WTC11 (cell line): ENCODE data around the gene ZMIZ1. TPM values are rescaled to one million over a fixed set of nuclear protein-coding genes. Genes with fewer than 3 reads are reported as not detected.
A peak's percentile ranks its signal among the peaks of the same experiment; 100 is the strongest.

Experiments used
- ATAC-seq: fragments of 200-7000 bp; cut with Tn5 transposase; 2 replicates; pipeline ENCODE4 v1.10.0; 2021; ENCODE audit warnings: mild to moderate bottlenecking, moderate library complexity
- CTCF ChIA-PET: fragments of 300-600 bp; sonication (Branson Sonifier 250); formaldehyde crosslinking; loops from one replicate; lab custom pipeline; 2021; ENCODE audit warnings: antibody characterized with exemption; lab: Charles Lee
- POLR2A ChIA-PET: fragments of 350-600 bp; sonication (Branson Sonifier 250); formaldehyde crosslinking; loops from one replicate; lab custom pipeline; 2021; ENCODE audit warnings: antibody characterized with exemption; lab: Charles Lee
- DNase-seq: peaks from one replicate; pipeline ENCODE4 v3.0.0; 2021; ENCODE audit warnings: low spot score
- H3K27ac Mint-ChIP-seq: 2 replicates; pipeline ENCODE4 v1.8.0; 2021; ENCODE audit warnings: mixed read lengths
- H3K27me3 Mint-ChIP-seq: 2 replicates; pipeline ENCODE4 v1.8.0; 2021; ENCODE audit warnings: low read depth, mild to moderate bottlenecking, moderate library complexity, mixed read lengths
- H3K36me3 Mint-ChIP-seq: 2 replicates; pipeline ENCODE4 v1.8.0; 2021; ENCODE audit warnings: mixed read lengths
- H3K4me1 Mint-ChIP-seq: 2 replicates; pipeline ENCODE4 v1.8.0; 2022; ENCODE audit warnings: mixed read lengths
- H3K4me3 Mint-ChIP-seq: 2 replicates; pipeline ENCODE4 v1.8.0; 2021; ENCODE audit warnings: mild to moderate bottlenecking, moderate library complexity, mixed read lengths
- H3K9me3 Mint-ChIP-seq: 2 replicates; pipeline ENCODE4 v1.8.0; 2021; ENCODE audit warnings: mixed read lengths
- CBFB ChIP-seq: sonication (generic); formaldehyde crosslinking; IDR thresholded peaks from 2 replicates; pipeline ENCODE4 v1.8.1; 2022; ENCODE audit warnings: mild to moderate bottlenecking, low read depth, missing genetic modification reagents
- ESRRA ChIP-seq: sonication (generic); formaldehyde crosslinking; IDR thresholded peaks from 2 replicates; pipeline ENCODE4 v1.8.1; 2022; ENCODE audit warnings: mild to moderate bottlenecking, missing genetic modification reagents, borderline replicate concordance
- FOXP1 ChIP-seq: sonication (generic); formaldehyde crosslinking; IDR thresholded peaks from 2 replicates; pipeline ENCODE4 v1.8.0; 2022; ENCODE audit warnings: missing genetic modification reagents, mild to moderate bottlenecking, moderate library complexity, borderline replicate concordance
- JAZF1 ChIP-seq: fragments of 250-450 bp; sonication (Bioruptor Pico); IDR thresholded peaks from 2 replicates; pipeline ENCODE4 v1.9.0; 2021; ENCODE audit warnings: moderate library complexity, mild to moderate bottlenecking, inconsistent platforms
- JUN ChIP-seq: sonication (generic); formaldehyde crosslinking; IDR thresholded peaks from 2 replicates; pipeline ENCODE4 v1.8.0; 2023; ENCODE audit warnings: mild to moderate bottlenecking, missing genetic modification reagents
- KAT7 ChIP-seq: sonication (generic); formaldehyde crosslinking; IDR thresholded peaks from 2 replicates; pipeline ENCODE4 v1.8.1; 2023; ENCODE audit warnings: missing genetic modification reagents, mild to moderate bottlenecking, borderline replicate concordance
- NR1H2 ChIP-seq: sonication (generic); formaldehyde crosslinking; IDR thresholded peaks from 2 replicates; pipeline ENCODE4 v1.9.0; 2021; ENCODE audit warnings: mild to moderate bottlenecking, moderate library complexity, missing genetic modification reagents
- RELA ChIP-seq: sonication (generic); formaldehyde crosslinking; IDR thresholded peaks from 2 replicates; pipeline ENCODE4 v1.8.1; 2022; ENCODE audit warnings: missing genetic modification reagents, mild to moderate bottlenecking, borderline replicate concordance
- SMAD4 ChIP-seq: sonication (generic); formaldehyde crosslinking; IDR thresholded peaks from 2 replicates; pipeline ENCODE4 v1.8.0; 2022; ENCODE audit warnings: mild to moderate bottlenecking, missing genetic modification reagents
- SP1 ChIP-seq: sonication (generic); formaldehyde crosslinking; conservative IDR thresholded peaks from 2 replicates; pipeline ENCODE4 v1.8.1; 2022; ENCODE audit warnings: missing genetic modification reagents
- ZNF138 ChIP-seq: sonication (generic); formaldehyde crosslinking; conservative IDR thresholded peaks from 2 replicates; pipeline ENCODE4 v1.8.1; 2022; ENCODE audit warnings: mild to moderate bottlenecking, moderate library complexity, missing genetic modification reagents
- ZNF219 ChIP-seq: sonication (generic); formaldehyde crosslinking; IDR thresholded peaks from 2 replicates; pipeline ENCODE4 v1.8.0; 2023; ENCODE audit warnings: missing genetic modification reagents, mild to moderate bottlenecking, borderline replicate concordance
- ZNF396 ChIP-seq: fragments of 250-450 bp; sonication (Bioruptor Pico); IDR thresholded peaks from 2 replicates; pipeline ENCODE4 v1.8.0; 2021; ENCODE audit warnings: mild to moderate bottlenecking, moderate library complexity, borderline replicate concordance
- total RNA-seq: library from RNA; stranded (reverse); gene quantifications from 3 replicates; pipeline ENCODE4 v1.2.3, GENCODE V29; 2021
- TF ChIP-seq, protein P1 (sequence below): sonication (generic); formaldehyde crosslinking; IDR thresholded peaks from 2 replicates; pipeline ENCODE4 v1.8.0; 2023; ENCODE audit warnings: missing genetic modification reagents
- TF ChIP-seq, protein P2 (sequence below): sonication (generic); formaldehyde crosslinking; IDR thresholded peaks from 2 replicates; pipeline ENCODE4 v1.8.1; 2022; ENCODE audit warnings: mild to moderate bottlenecking, moderate library complexity, missing genetic modification reagents
- TF ChIP-seq, protein P3 (sequence below): sonication (generic); formaldehyde crosslinking; IDR thresholded peaks from 2 replicates; pipeline ENCODE4 v1.8.1; 2022; ENCODE audit warnings: low read depth, mild to moderate bottlenecking, moderate library complexity, missing genetic modification reagents, borderline replicate concordance
- TF ChIP-seq, protein P4 (sequence below): sonication (generic); formaldehyde crosslinking; IDR thresholded peaks from 2 replicates; pipeline ENCODE4 v1.8.1; 2023; ENCODE audit warnings: mild to moderate bottlenecking, missing genetic modification reagents
- TF ChIP-seq, protein P5 (sequence below): sonication (generic); formaldehyde crosslinking; IDR thresholded peaks from 2 replicates; pipeline ENCODE4 v1.8.1; 2023; ENCODE audit warnings: mild to moderate bottlenecking, missing genetic modification reagents, moderate library complexity
- TF ChIP-seq, protein P6 (sequence below): fragments of 250-450 bp; sonication (Bioruptor Pico); IDR thresholded peaks from 2 replicates; pipeline ENCODE4 v1.9.0; 2021; ENCODE audit warnings: mild to moderate bottlenecking

The ZMIZ1 gene
- total RNA-seq, 1 experiment from 2014 or later: 44.4 TPM

DNA sequence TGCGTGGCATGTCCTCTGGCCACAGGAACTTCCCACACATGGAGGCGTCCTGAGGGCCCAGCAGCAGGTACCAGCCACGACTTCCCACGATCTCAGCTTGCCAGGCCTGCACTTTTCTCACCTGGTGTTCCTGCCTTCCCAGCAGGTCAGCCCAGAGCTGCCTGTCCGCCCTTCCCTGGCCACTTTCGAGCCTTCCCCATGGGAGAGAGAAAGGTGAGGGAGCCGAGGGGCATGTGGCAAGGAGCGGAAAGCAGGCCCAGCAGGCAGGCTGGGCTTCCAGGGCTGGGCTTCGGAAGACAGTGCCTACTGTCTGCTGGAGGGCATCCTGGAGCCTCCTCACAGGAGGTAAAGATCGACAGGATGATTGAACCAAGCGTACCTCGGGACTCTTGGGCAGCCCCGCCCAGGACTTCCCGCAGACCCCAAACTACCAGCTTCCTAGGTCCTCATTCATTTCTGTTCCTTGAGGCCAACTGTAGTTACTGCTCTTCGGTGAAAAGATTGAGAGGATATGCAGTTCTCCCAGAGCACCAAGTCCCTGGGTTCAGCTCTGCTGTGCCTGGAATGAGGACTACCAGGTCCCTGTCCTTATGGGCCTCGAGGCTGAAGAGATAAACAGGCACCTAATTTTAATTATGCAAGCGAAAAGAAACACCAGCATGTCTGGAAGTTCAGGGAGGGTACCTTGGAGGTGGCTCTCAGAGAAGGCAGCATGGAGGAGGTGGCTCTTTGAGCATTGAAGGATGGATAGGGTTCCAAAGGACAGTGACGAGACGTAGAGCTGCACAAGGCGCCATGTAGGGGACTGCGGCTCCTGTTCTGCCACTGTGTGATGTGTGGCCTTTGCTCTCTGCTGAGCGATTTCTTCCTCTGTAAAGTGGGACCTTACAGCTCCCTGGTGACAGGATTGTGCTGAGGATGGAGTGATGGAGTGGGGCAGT lies 87.8 kb downstream of the ZMIZ1 start:
- Mint-ChIP-seq H3K36me3 (no peaks in the 10 kb centered on the region), H3K4me1 (peaks cover 57% of the 10 kb centered on the region), H3K9me3 (no peaks in the 10 kb centered on the region), H3K27me3 (no peaks in the 10 kb centered on the region), H3K27ac (peak overlapping the region; percentile 99), H3K4me3 (no peak overlapping the region)
- ATAC-seq: no peak
- TF ChIP-seq ESRRA (CRISPR knock-in tag) (no peak), NR1H2 (CRISPR knock-in tag) (no peak), JUN (CRISPR knock-in tag) (no peak), KAT7 (CRISPR knock-in tag) (no peak)
- TF ChIP-seq, protein P1, sequence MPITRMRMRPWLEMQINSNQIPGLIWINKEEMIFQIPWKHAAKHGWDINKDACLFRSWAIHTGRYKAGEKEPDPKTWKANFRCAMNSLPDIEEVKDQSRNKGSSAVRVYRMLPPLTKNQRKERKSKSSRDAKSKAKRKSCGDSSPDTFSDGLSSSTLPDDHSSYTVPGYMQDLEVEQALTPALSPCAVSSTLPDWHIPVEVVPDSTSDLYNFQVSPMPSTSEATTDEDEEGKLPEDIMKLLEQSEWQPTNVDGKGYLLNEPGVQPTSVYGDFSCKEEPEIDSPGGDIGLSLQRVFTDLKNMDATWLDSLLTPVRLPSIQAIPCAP (CRISPR knock-in tag): no peak
- POLR2A ChIA-PET: interaction anchor here (0.8 to 1.8 kb wide), 4 partner anchors 38 to 89 kb away, joined by 3 to 5 read pairs (median 4); no protein-coding TSS in a partner anchor
- DNase-seq: no peak
- CTCF ChIA-PET: interaction anchor here (0.8 to 3.8 kb wide), 10 partner anchors 11 to 499 kb away, joined by 3 to 24 read pairs (median 4); no protein-coding TSS in a partner anchor

DNA sequence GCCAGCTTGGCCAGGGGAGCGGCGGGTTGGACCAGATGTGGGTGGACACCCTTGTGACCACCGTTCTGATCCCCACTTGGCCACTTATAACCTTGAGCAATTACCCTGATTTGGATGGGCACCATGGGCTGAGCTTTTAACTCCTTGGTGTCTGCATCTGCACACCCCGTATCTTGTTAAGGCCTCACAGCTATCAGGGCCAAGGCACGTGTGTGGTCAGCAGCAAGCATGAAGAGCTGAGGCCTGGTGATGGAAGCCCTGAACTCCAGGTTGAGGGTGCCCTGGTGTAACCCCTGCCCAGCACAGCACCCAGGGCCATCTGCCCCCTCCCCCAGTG lies 89.2 kb downstream of the ZMIZ1 start:
- ChIA-PET POLR2A (interaction anchor here (0.8 to 1.8 kb wide), 4 partner anchors 26 to 91 kb away, joined by 3 to 6 read pairs (median 4); no protein-coding TSS in a partner anchor), CTCF (interaction anchor here (0.8 to 3.8 kb wide), 9 partner anchors 12 to 184 kb away, joined by 3 to 24 read pairs (median 4); no protein-coding TSS in a partner anchor)
- Mint-ChIP-seq H3K9me3 (no peaks in the 10 kb centered on the region), H3K36me3 (no peaks in the 10 kb centered on the region), H3K27ac (peak overlapping the region; percentile 91), H3K27me3 (no peaks in the 10 kb centered on the region), H3K4me3 (peak overlapping the region; percentile 14; the same call in 1 of the 2 replicates), H3K4me1 (peaks cover 55% of the 10 kb centered on the region)
- TF ChIP-seq, protein P2, sequence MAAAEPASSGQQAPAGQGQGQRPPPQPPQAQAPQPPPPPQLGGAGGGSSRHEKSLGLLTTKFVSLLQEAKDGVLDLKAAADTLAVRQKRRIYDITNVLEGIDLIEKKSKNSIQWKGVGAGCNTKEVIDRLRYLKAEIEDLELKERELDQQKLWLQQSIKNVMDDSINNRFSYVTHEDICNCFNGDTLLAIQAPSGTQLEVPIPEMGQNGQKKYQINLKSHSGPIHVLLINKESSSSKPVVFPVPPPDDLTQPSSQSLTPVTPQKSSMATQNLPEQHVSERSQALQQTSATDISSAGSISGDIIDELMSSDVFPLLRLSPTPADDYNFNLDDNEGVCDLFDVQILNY (CRISPR knock-in tag): no peak
- TF ChIP-seq ZNF396 (CRISPR knock-in tag) (no peak), ZNF219 (CRISPR knock-in tag) (no peak), RELA (CRISPR knock-in tag) (no peak)
- TF ChIP-seq, protein P3, sequence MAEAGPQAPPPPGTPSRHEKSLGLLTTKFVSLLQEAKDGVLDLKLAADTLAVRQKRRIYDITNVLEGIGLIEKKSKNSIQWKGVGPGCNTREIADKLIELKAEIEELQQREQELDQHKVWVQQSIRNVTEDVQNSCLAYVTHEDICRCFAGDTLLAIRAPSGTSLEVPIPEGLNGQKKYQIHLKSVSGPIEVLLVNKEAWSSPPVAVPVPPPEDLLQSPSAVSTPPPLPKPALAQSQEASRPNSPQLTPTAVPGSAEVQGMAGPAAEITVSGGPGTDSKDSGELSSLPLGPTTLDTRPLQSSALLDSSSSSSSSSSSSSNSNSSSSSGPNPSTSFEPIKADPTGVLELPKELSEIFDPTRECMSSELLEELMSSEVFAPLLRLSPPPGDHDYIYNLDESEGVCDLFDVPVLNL (CRISPR knock-in tag): no peak
- DNase-seq (no peak), ATAC-seq (no peak)

DNA sequence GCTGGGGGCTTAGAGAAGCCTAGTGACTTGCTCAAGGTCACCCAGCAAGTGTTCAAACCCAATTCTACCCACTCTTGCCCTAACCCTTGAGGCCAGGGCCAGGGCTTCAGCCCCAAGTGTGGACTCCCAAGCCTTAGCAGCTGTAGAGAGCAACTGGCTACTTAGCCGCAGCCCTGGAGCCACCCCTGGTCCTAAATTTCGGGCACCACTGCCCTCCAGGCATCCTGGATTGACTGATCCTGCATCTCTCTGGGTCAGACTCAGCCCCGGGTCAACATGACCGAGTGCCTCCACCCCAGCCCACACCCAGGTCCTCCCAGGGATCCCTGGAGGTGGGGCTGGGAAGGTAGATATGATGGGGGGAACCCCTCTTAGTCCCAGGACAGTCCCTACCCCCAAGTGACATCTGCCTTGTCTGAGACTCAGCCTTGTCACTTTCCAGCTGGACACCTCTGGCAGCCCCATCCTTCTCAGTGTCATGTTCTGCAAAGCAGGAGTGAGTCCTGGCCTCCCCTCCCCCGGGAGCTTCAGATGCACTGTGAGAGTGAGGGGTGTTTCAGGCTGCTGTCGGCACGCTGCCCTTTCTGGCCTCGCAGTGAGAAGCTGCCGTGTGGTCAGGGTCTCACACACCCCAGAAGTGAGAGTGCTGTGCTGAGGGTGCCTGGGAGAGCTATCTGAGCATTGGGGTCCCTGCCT lies 89.8 kb downstream of the ZMIZ1 start:
- ChIA-PET POLR2A (interaction anchor here (0.8 to 1.8 kb wide), 3 partner anchors 27 to 91 kb away, joined by 3 to 6 read pairs (median 5); no protein-coding TSS in a partner anchor), CTCF (interaction anchor here (0.6 to 3.8 kb wide), 7 partner anchors 12 to 91 kb away, joined by 3 to 24 read pairs (median 3); no protein-coding TSS in a partner anchor)
- ATAC-seq (peak; percentile 7), DNase-seq (peak; percentile 39)
- Mint-ChIP-seq H3K27ac (peak overlapping the region; percentile 91), H3K4me1 (peaks cover 57% of the 10 kb centered on the region), H3K27me3 (no peaks in the 10 kb centered on the region), H3K4me3 (no peak overlapping the region; the same call in 1 of the 2 replicates), H3K9me3 (no peaks in the 10 kb centered on the region), H3K36me3 (no peaks in the 10 kb centered on the region)
- TF ChIP-seq, protein P4, sequence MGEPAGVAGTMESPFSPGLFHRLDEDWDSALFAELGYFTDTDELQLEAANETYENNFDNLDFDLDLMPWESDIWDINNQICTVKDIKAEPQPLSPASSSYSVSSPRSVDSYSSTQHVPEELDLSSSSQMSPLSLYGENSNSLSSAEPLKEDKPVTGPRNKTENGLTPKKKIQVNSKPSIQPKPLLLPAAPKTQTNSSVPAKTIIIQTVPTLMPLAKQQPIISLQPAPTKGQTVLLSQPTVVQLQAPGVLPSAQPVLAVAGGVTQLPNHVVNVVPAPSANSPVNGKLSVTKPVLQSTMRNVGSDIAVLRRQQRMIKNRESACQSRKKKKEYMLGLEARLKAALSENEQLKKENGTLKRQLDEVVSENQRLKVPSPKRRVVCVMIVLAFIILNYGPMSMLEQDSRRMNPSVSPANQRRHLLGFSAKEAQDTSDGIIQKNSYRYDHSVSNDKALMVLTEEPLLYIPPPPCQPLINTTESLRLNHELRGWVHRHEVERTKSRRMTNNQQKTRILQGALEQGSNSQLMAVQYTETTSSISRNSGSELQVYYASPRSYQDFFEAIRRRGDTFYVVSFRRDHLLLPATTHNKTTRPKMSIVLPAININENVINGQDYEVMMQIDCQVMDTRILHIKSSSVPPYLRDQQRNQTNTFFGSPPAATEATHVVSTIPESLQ (CRISPR knock-in tag): no peak
- no peak for TF ChIP-seq SMAD4 (CRISPR knock-in tag)
- TF ChIP-seq JAZF1: no peak
- no peak for TF ChIP-seq ZNF138
- TF ChIP-seq, protein P5, sequence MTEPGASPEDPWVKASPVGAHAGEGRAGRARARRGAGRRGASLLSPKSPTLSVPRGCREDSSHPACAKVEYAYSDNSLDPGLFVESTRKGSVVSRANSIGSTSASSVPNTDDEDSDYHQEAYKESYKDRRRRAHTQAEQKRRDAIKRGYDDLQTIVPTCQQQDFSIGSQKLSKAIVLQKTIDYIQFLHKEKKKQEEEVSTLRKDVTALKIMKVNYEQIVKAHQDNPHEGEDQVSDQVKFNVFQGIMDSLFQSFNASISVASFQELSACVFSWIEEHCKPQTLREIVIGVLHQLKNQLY (CRISPR knock-in tag): no peak
- TF ChIP-seq, protein P6, sequence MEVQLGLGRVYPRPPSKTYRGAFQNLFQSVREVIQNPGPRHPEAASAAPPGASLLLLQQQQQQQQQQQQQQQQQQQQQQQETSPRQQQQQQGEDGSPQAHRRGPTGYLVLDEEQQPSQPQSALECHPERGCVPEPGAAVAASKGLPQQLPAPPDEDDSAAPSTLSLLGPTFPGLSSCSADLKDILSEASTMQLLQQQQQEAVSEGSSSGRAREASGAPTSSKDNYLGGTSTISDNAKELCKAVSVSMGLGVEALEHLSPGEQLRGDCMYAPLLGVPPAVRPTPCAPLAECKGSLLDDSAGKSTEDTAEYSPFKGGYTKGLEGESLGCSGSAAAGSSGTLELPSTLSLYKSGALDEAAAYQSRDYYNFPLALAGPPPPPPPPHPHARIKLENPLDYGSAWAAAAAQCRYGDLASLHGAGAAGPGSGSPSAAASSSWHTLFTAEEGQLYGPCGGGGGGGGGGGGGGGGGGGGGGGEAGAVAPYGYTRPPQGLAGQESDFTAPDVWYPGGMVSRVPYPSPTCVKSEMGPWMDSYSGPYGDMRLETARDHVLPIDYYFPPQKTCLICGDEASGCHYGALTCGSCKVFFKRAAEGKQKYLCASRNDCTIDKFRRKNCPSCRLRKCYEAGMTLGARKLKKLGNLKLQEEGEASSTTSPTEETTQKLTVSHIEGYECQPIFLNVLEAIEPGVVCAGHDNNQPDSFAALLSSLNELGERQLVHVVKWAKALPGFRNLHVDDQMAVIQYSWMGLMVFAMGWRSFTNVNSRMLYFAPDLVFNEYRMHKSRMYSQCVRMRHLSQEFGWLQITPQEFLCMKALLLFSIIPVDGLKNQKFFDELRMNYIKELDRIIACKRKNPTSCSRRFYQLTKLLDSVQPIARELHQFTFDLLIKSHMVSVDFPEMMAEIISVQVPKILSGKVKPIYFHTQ: no peak
- TF ChIP-seq FOXP1 (CRISPR knock-in tag): no peak
- no peak for TF ChIP-seq CBFB
- TF ChIP-seq SP1 (CRISPR knock-in tag): no peak
